Left colon (tissue), 2 donors: ENCODE measurements around the gene CEP63. TPM values are rescaled to one million over a fixed set of nuclear protein-coding genes. Genes with fewer than 3 reads are reported as not detected.
"Not testable (repeated sequence)": the region's sequence is repeated elsewhere in the genome, so short reads cannot be mapped to it uniquely, and the experiment has no call there.

ENCODE experiments used
- ATAC-seq: fragments of 200-7000 bp; cut with Tn5 transposase; one replicate; pipeline ENCODE4 v1.9.1; 2020; ENCODE audit warnings: mild to moderate bottlenecking, moderate library complexity
- DNase-seq, 2 donors: peaks; one replicate each; pipeline ENCODE4 v3.0.0-alpha.2; 2020
- intact Hi-C, 2 donors: fragments of 100-400 bp; cut with DNase I in 1 of 2; cut with micrococcal nuclease in 1 of 2; formaldehyde crosslinking; loops; one replicate each; pipeline versions ENCODE4 v1.11.2 to v1.14.0; 2022; cut with DNase I, micrococcal nuclease
- total RNA-seq, 2 donors: library from RNA; stranded (reverse); fragmentation: NEBNext Ultra II Directional; extraction: Animal tissue kit (Norgen Biotek cat#: 25700); gene quantifications; one replicate each; pipeline ENCODE4 v1.2.1, GENCODE V29; 2021
- donor health status: DM: no; HTN: no; CAD: no.
- donor health status: DM: yes; HTN: yes; CAD: no.

Gene CEP63
- total RNA-seq, 2 donors from 2014 or later: 19.7 to 20.5 TPM

- ATAC-seq, intact Hi-C loops, DNase-seq: not testable (repeated sequence)
Measured at GRCh38 chr3:134544783-134545182, 58.9 kb downstream of the CEP63 start.

GRCh38 chr3:134545818-134546217, 60.0 kb downstream of the CEP63 start:
- intact Hi-C loops: no loop called here
- DNase-seq (no peak), ATAC-seq (no peak)

- no peak for ATAC-seq
- intact Hi-C loops: no loop called here
- DNase-seq: no peak
Measured at GRCh38 chr3:134552784-134553183, 66.9 kb downstream of the CEP63 start.

- intact Hi-C loops: no loop called here
- no peak for ATAC-seq
Measured at GRCh38 chr3:134559591-134559990, 73.7 kb downstream of the CEP63 start.

GRCh38 chr3:134562055-134562454, 76.2 kb downstream of the CEP63 start:
- ATAC-seq (no peak), DNase-seq (no peak)
- intact Hi-C loops: no loop called here

More at GRCh38 chr3:134559591-134559990, 73.7 kb downstream of the CEP63 start:
- DNase-seq: no peak

GRCh38 chr3:134563601-134564000, 77.7 kb downstream of the CEP63 start:
- ATAC-seq: peak; percentile 92
- intact Hi-C loops: no loop called here
- DNase-seq: peak in 1 of 2 donors; percentile 8

GRCh38 chr3:134564991-134565390, 79.1 kb downstream of the CEP63 start:
- intact Hi-C loops: no loop called here
- DNase-seq (no peak), ATAC-seq (no peak)

- intact Hi-C loops: no loop called here
- ATAC-seq: peak; percentile 16
- no peak for DNase-seq
Measured at GRCh38 chr3:134567605-134568004, 81.7 kb downstream of the CEP63 start.

GRCh38 chr3:134568790-134569189, 82.9 kb downstream of the CEP63 start:
- intact Hi-C loops: no loop called here
- DNase-seq (no peak), ATAC-seq (no peak)

GRCh38 chr3:134569899-134570298, 84.0 kb downstream of the CEP63 start:
- ATAC-seq, intact Hi-C loops, DNase-seq: not testable (repeated sequence)

- peak; percentile 95 for ATAC-seq
- no peak for DNase-seq
- intact Hi-C loops: no loop called here
Measured at GRCh38 chr3:134576426-134576825, 90.6 kb downstream of the CEP63 start.

GRCh38 chr3:134576831-134577230, 91.0 kb downstream of the CEP63 start:
- ATAC-seq (peak; percentile 79), DNase-seq (no peak)
- intact Hi-C loops: no loop called here

GRCh38 chr3:134579141-134579665, 93.3 kb downstream of the CEP63 start:
- ATAC-seq: no peak

GRCh38 chr3:134590766-134591165, 104.9 kb downstream of the CEP63 start:
- intact Hi-C loops: loop anchor here in 1 of 2 donors (10.0 kb wide), 1 partner anchor 1304 kb away; no protein-coding TSS in a partner anchor
- no peak for ATAC-seq

More at GRCh38 chr3:134579141-134579665, 93.3 kb downstream of the CEP63 start:
- intact Hi-C loops: no loop called here
- DNase-seq: no peak

GRCh38 chr3:134592806-134593205, 106.9 kb downstream of the CEP63 start:
- ATAC-seq: no peak
- intact Hi-C loops: loop anchor here in 1 of 2 donors (10.0 kb wide), 1 partner anchor 1302 kb away; no protein-coding TSS in a partner anchor
- no peak for DNase-seq

More at GRCh38 chr3:134590766-134591165, 104.9 kb downstream of the CEP63 start:
- no peak for DNase-seq

- DNase-seq (no peak), ATAC-seq (no peak)
- intact Hi-C loops: loop anchor here in 1 of 2 donors (10.0 kb wide), 1 partner anchor 1300 kb away; no protein-coding TSS in a partner anchor
Measured at GRCh38 chr3:134594331-134594741, 108.5 kb downstream of the CEP63 start.

GRCh38 chr3:134594986-134595385, 109.1 kb downstream of the CEP63 start:
- intact Hi-C loops: loop anchor here in 1 of 2 donors (10.0 kb wide), 1 partner anchor 1300 kb away; no protein-coding TSS in a partner anchor
- DNase-seq, ATAC-seq: not testable (repeated sequence)

GRCh38 chr3:134597390-134597970, 111.6 kb downstream of the CEP63 start:
- no peak for ATAC-seq
- intact Hi-C loops: loop anchor here in 1 of 2 donors (10.0 kb wide), 1 partner anchor 1297 kb away; no protein-coding TSS in a partner anchor
- DNase-seq: no peak

- intact Hi-C loops: loop anchor here in 1 of 2 donors (10.0 kb wide), 1 partner anchor 1296 kb away; no protein-coding TSS in a partner anchor
- ATAC-seq (no peak), DNase-seq (no peak)
Measured at GRCh38 chr3:134598763-134599545, 113.1 kb downstream of the CEP63 start.
